Endodermal cell (in vitro differentiated cells): Measurements from ENCODE around the gene ARHGEF3. TPM values are rescaled to one million over a fixed set of nuclear protein-coding genes. Genes with fewer than 3 reads are reported as not detected.

ENCODE experiments used
- DNase-seq: peaks from one replicate; pipeline ENCODE4 v3.0.0-alpha.2; 2017
- H3K27ac ChIP-seq: 2 replicates; pipeline ENCODE4 v1.5.1; 2013; ENCODE audit warnings: mild to moderate bottlenecking, low read depth, low read length, moderate library complexity
- H3K27me3 ChIP-seq: 2 replicates; pipeline ENCODE4 v1.6.1; 2013; ENCODE audit warnings: mild to moderate bottlenecking, low read length, moderate library complexity; ENCODE audit not compliant: insufficient read depth, control insufficient read depth, poor library complexity, severe bottlenecking
- H3K36me3 ChIP-seq: 2 replicates; pipeline ENCODE4 v1.7.0; 2013; ENCODE audit warnings: mild to moderate bottlenecking, low read length, moderate library complexity; ENCODE audit not compliant: control insufficient read depth, insufficient read depth
- H3K4me1 ChIP-seq: one replicate; pipeline ENCODE4 v1.7.0; 2013; ENCODE audit warnings: low read length; ENCODE audit not compliant: control insufficient read depth, insufficient read depth
- H3K4me3 ChIP-seq: 2 replicates; pipeline ENCODE4 v1.5.1; 2013; ENCODE audit warnings: mild to moderate bottlenecking, low read length, moderate library complexity
- H3K9ac ChIP-seq: 2 replicates; pipeline ENCODE4 v1.6.1; 2013; ENCODE audit warnings: mild to moderate bottlenecking, low read length, moderate library complexity; ENCODE audit not compliant: poor library complexity, severe bottlenecking; ENCODE audit errors: extremely low read depth
- H3K9me3 ChIP-seq: 2 replicates; pipeline ENCODE4 v1.6.1; 2013; ENCODE audit warnings: mild to moderate bottlenecking, low read length, moderate library complexity; ENCODE audit not compliant: control insufficient read depth
- H3K27ac Mint-ChIP-seq: 2 replicates; pipeline ENCODE4 v1.8.0; 2020; ENCODE audit warnings: mixed read lengths
- H3K27me3 Mint-ChIP-seq: 2 replicates; pipeline ENCODE4 v1.8.0; 2021; ENCODE audit warnings: mild to moderate bottlenecking, mixed read lengths; ENCODE audit not compliant: insufficient read depth
- H3K36me3 Mint-ChIP-seq: 2 replicates; pipeline ENCODE4 v1.8.0; 2020; ENCODE audit warnings: low read depth, mixed read lengths
- H3K4me1 Mint-ChIP-seq: 2 replicates; pipeline ENCODE4 v1.8.0; 2020; ENCODE audit warnings: mixed read lengths
- H3K4me3 Mint-ChIP-seq: 2 replicates; pipeline ENCODE4 v1.8.0; 2020; ENCODE audit warnings: mild to moderate bottlenecking, moderate library complexity, mixed read lengths
- H3K9me3 Mint-ChIP-seq: 2 replicates; pipeline ENCODE4 v1.8.0; 2020; ENCODE audit warnings: mild to moderate bottlenecking, mixed read lengths
- CTCF ChIP-seq: fragments of 200-600 bp; sonication (generic); conservative IDR thresholded peaks from 2 replicates; pipeline ENCODE4 v1.5.0; 2021; ENCODE audit warnings: antibody characterized with exemption, mild to moderate bottlenecking
- WGBS, 2 experiments: methylation state at CpG; one replicate each; pipeline versions ENCODE4 v1.1.5 to v1.1.7; 2013; ENCODE audit warnings: missing lambda C conversion rate in 2 of 2, mixed read lengths in 1 of 2; ENCODE audit not compliant: insufficient coverage in 1 of 2, insufficient read length in 1 of 2; 5-methylcytosine and 5-hydroxymethylcytosine counted together
- total RNA-seq, 2 donors: library from RNA; stranded (reverse); fragmentation: NEBNext Ultra II Directional in 1 of 2; extraction: Animal tissue kit (Norgen Biotek cat#: 25700) in 1 of 2; gene quantifications; 2 replicates in 1 of 2; 3 replicates in 1 of 2; pipeline ENCODE4 v1.2.1, GENCODE V29; 2021

ARHGEF3 gene
- total RNA-seq, 2 donors from 2014 or later, result 12.7 to 14.1 TPM

- peaks cover 16% of the 10 kb centered on the region for H3K9me3 ChIP-seq
- Mint-ChIP-seq H3K4me3 (no peak overlapping the region), H3K27ac (no peak overlapping the region), H3K9me3 (no peaks in the 10 kb centered on the region), H3K36me3 (peaks cover 41% of the 10 kb centered on the region), H3K4me1 (peaks cover 2% of the 10 kb centered on the region), H3K27me3 (no peaks in the 10 kb centered on the region)
- H3K36me3 ChIP-seq, result peaks cover 46% of the 10 kb centered on the region
- no peak overlapping the region for H3K9ac ChIP-seq
- H3K27ac ChIP-seq, result peak overlapping the region; percentile 44
- no peaks in the 10 kb centered on the region for H3K27me3 ChIP-seq
- no peak for TF ChIP-seq CTCF
- no peak overlapping the region for H3K4me3 ChIP-seq
- no peak for DNase-seq
- WGBS, 2 experiments, result 87 to 90% methylated on average over 6 to 8 of the region's 8 CpGs
- no peaks in the 10 kb centered on the region for H3K4me1 ChIP-seq
Measured at GRCh38 chr3:56748663-56749231, 53.0 kb downstream of the ARHGEF3 start.

GRCh38 chr3:56747150-56747549 is 54.6 kb downstream of the ARHGEF3 start:
- H3K9ac ChIP-seq, result no peak overlapping the region
- peaks cover 16% of the 10 kb centered on the region for H3K9me3 ChIP-seq
- H3K36me3 ChIP-seq, result peaks cover 52% of the 10 kb centered on the region
- Mint-ChIP-seq H3K9me3 (no peaks in the 10 kb centered on the region), H3K4me1 (peaks cover 2% of the 10 kb centered on the region), H3K36me3 (peaks cover 41% of the 10 kb centered on the region), H3K4me3 (no peak overlapping the region), H3K27me3 (no peaks in the 10 kb centered on the region), H3K27ac (no peak overlapping the region)
- H3K4me3 ChIP-seq, result no peak overlapping the region
- no peak overlapping the region for H3K27ac ChIP-seq
- 67 to 96% methylated on average over 1 to 2 of the region's 2 CpGs for WGBS, 2 experiments
- H3K27me3 ChIP-seq, result no peaks in the 10 kb centered on the region
- H3K4me1 ChIP-seq, result no peaks in the 10 kb centered on the region
- no peak for TF ChIP-seq CTCF
- DNase-seq, result no peak

GRCh38 chr3:56744016-56744415 is 57.7 kb downstream of the ARHGEF3 start:
- no peaks in the 10 kb centered on the region for H3K4me1 ChIP-seq
- no peak for TF ChIP-seq CTCF

More at GRCh38 chr3:56744016-56744415, 57.7 kb downstream of the ARHGEF3 start:
- H3K36me3 Mint-ChIP-seq, result peaks cover 34% of the 10 kb centered on the region
- DNase-seq, result no peak
- H3K27ac Mint-ChIP-seq, result no peak overlapping the region
- H3K9me3 Mint-ChIP-seq, result no peaks in the 10 kb centered on the region
- Histone ChIP-seq H3K36me3 (peaks cover 39% of the 10 kb centered on the region), H3K27me3 (no peaks in the 10 kb centered on the region), H3K4me3 (no peak overlapping the region), H3K9me3 (no peaks in the 10 kb centered on the region), H3K27ac (no peak overlapping the region), H3K9ac (no peak overlapping the region)
- 95 to 96% methylated on average over 4 to 5 of the region's 5 CpGs for WGBS, 2 experiments
- no peaks in the 10 kb centered on the region for H3K27me3 Mint-ChIP-seq
- H3K4me1 Mint-ChIP-seq, result no peaks in the 10 kb centered on the region
- H3K4me3 Mint-ChIP-seq, result no peak overlapping the region
